Activated CD8-positive, alpha-beta memory T cell treated with anti-CD3 and anti-CD28 coated beads for 1 hour (primary cell): ENCODE results near the gene MACROH2A2.
A peak's percentile ranks its signal among the peaks of the same experiment; 100 is the strongest.

Experiments used
- DNase-seq, 2 donors: peaks; one replicate each; pipeline ENCODE4 v3.0.0-alpha.2; 2020; ENCODE audit warnings: low read depth in 1 of 2; ENCODE audit errors: extremely low read depth in 1 of 2

The MACROH2A2 gene

GRCh38 chr10:70125918-70126552 is 73.4 kb downstream of the MACROH2A2 start:
- no peak for DNase-seq

GRCh38 chr10:70126700-70127395 is 74.2 kb downstream of the MACROH2A2 start:
- no peak for DNase-seq

GRCh38 chr10:70130878-70131559 is 78.4 kb downstream of the MACROH2A2 start:
- no peak for DNase-seq

GRCh38 chr10:70131560-70131937 is 78.9 kb downstream of the MACROH2A2 start:
- DNase-seq, result no peak

- DNase-seq, result peak in 1 of 2 donors; percentile 11
These were observed 79.7 kb downstream of the MACROH2A2 start, which contains the start of gene AIFM2 for GRCh38 chr10:70132098-70133029. TSS of gene AIFM2 (minus strand) at chr10:70132825. CDS start at chr10:70124084, 8,741 bp downstream.

- DNase-seq, result no peak
These were observed 82.4 kb downstream of the MACROH2A2 start for GRCh38 chr10:70135046-70135445.

- DNase-seq, result no peak
These were observed 83.0 kb downstream of the MACROH2A2 start for GRCh38 chr10:70135684-70136083.

- DNase-seq, result no peak
These were observed 84.5 kb downstream of the MACROH2A2 start for GRCh38 chr10:70137135-70137534.

GRCh38 chr10:70137927-70138883 is 85.6 kb downstream of the MACROH2A2 start:
- DNase-seq, result no peak

GRCh38 chr10:70139151-70139996 is 86.7 kb downstream of the MACROH2A2 start:
- no peak for DNase-seq

- DNase-seq, result no peak
These were observed 87.3 kb downstream of the MACROH2A2 start for GRCh38 chr10:70139997-70140250.

GRCh38 chr10:70140297-70140696 is 87.7 kb downstream of the MACROH2A2 start:
- no peak for DNase-seq

- DNase-seq, result no peak
These were observed 89.9 kb downstream of the MACROH2A2 start for GRCh38 chr10:70142555-70142954.

GRCh38 chr10:70144372-70145110 is 91.9 kb downstream of the MACROH2A2 start:
- DNase-seq, result no peak

GRCh38 chr10:70145166-70145665 is 92.6 kb downstream of the MACROH2A2 start:
- peak in 1 of 2 donors; percentile 7 for DNase-seq

- DNase-seq, result peak; percentile 27 to 47
These were observed 93.2 kb downstream of the MACROH2A2 start for GRCh38 chr10:70145666-70146488.
